ENCODE data around the gene PGS1.

GRCh38 chr17:78355701-78356100, 22.7 kb upstream of the PGS1 start:
- no peak for TF ChIP-seq CTCF (IDR thresholded peaks at IDR 0.05)
- TF ChIP-seq POLR2A (IDR thresholded peaks at IDR 0.05) = no peak
